GM12873 (cell line): ENCODE results near the gene POMT1.

Experiments
- CTCF ChIP-seq: IDR thresholded peaks from 2 replicates; pipeline ENCODE4 v1.5.1; 2012; ENCODE audit warnings: low read depth, mild to moderate bottlenecking, moderate library complexity, low read length, control low read depth; ENCODE audit not compliant: insufficient read depth; ENCODE audit errors: missing control alignments

The POMT1 gene

GRCh38 chr9:131517761-131518190, 15.1 kb downstream of the POMT1 start:
- TF ChIP-seq CTCF, result no peak

GRCh38 chr9:131518553-131518952, 15.8 kb downstream of the POMT1 start:
- no peak for TF ChIP-seq CTCF

- TF ChIP-seq CTCF, result no peak
Observed at GRCh38 chr9:131520503-131520902, 17.8 kb downstream of the POMT1 start.

- TF ChIP-seq CTCF, result no peak
Observed at GRCh38 chr9:131521203-131521602, 18.5 kb downstream of the POMT1 start.

GRCh38 chr9:131521822-131522221, 19.1 kb downstream of the POMT1 start:
- TF ChIP-seq CTCF, result no peak

- no peak for TF ChIP-seq CTCF
Observed at GRCh38 chr9:131522257-131523085, 19.8 kb downstream of the POMT1 start.

GRCh38 chr9:131523086-131523388, 20.3 kb downstream of the POMT1 start:
- no peak for TF ChIP-seq CTCF
